Upper lobe of right lung (tissue), 1 donor: ENCODE measurements around the gene GMDS. TPM values are rescaled to one million over a fixed set of nuclear protein-coding genes. Genes with fewer than 3 reads are reported as not detected.

Experiments used
- ATAC-seq: fragments of 200-7000 bp; cut with Tn5 transposase; one replicate; pipeline ENCODE4 v1.9.1; 2020; ENCODE audit warnings: mild to moderate bottlenecking, moderate library complexity
- DNase-seq: peaks from one replicate; pipeline ENCODE4 v3.0.0-alpha.2; 2020
- H3K27ac ChIP-seq: fragments of 200-600 bp; one replicate; pipeline ENCODE4 v1.8.0; 2022
- H3K27me3 ChIP-seq: fragments of 200-600 bp; one replicate; pipeline ENCODE4 v1.8.0; 2022; ENCODE audit warnings: mild to moderate bottlenecking
- H3K36me3 ChIP-seq: fragments of 200-600 bp; one replicate; pipeline ENCODE4 v1.8.0; 2022
- H3K4me1 ChIP-seq: fragments of 200-600 bp; one replicate; pipeline ENCODE4 v1.8.0; 2022
- H3K4me3 ChIP-seq: fragments of 200-600 bp; one replicate; pipeline ENCODE4 v1.8.0; 2022; ENCODE audit warnings: mild to moderate bottlenecking
- H3K9me3 ChIP-seq: fragments of 200-600 bp; one replicate; pipeline ENCODE4 v1.8.0; 2022
- CTCF ChIP-seq: fragments of 200-600 bp; IDR thresholded peaks from one replicate; pipeline ENCODE4 v1.8.0; 2022; ENCODE audit warnings: antibody characterized with exemption
- intact Hi-C: fragments of 100-400 bp; cut with DNase I; formaldehyde crosslinking; loops from one replicate; pipeline ENCODE4 v1.11.0; 2022
- total RNA-seq: library from RNA; stranded (reverse); fragmentation: NEBNext Ultra II Directional; extraction: Animal tissue kit (Norgen Biotek cat#: 25700); gene quantifications from one replicate; pipeline ENCODE4 v1.2.1, GENCODE V29; 2021
- donor health status: DM: no; HTN: yes; CAD: no; lungs with severe emphysema.

GMDS gene
- total RNA-seq, 1 donor from 2014 or later: 12.2 TPM

GRCh38 chr6:1688396-1688795 lies 557.0 kb downstream of the GMDS start:
- Histone ChIP-seq H3K27ac (no peak overlapping the region), H3K4me3 (no peak overlapping the region), H3K36me3 (no peaks in the 10 kb centered on the region), H3K4me1 (peaks cover 14% of the 10 kb centered on the region), H3K9me3 (no peaks in the 10 kb centered on the region), H3K27me3 (no peaks in the 10 kb centered on the region)
- ATAC-seq (no peak), DNase-seq (no peak)
- TF ChIP-seq CTCF: no peak
- intact Hi-C loops: no loop called here

- Histone ChIP-seq H3K9me3 (no peaks in the 10 kb centered on the region), H3K4me3 (no peak overlapping the region), H3K4me1 (peaks cover 14% of the 10 kb centered on the region), H3K36me3 (no peaks in the 10 kb centered on the region), H3K27me3 (no peaks in the 10 kb centered on the region), H3K27ac (no peak overlapping the region)
- TF ChIP-seq CTCF: no peak
- no peak for ATAC-seq
- intact Hi-C loops: no loop called here
- no peak for DNase-seq
Observed at GRCh38 chr6:1687402-1687801, 558.0 kb downstream of the GMDS start.

GRCh38 chr6:1686117-1687098 lies 559.0 kb downstream of the GMDS start:
- H3K4me1 ChIP-seq: peaks cover 14% of the 10 kb centered on the region
- no peak overlapping the region for H3K27ac ChIP-seq
- no peak for TF ChIP-seq CTCF
- H3K27me3 ChIP-seq: no peaks in the 10 kb centered on the region
- no peaks in the 10 kb centered on the region for H3K36me3 ChIP-seq
- intact Hi-C loops: no loop called here
- ATAC-seq (peak; percentile 84), DNase-seq (no peak)
- H3K4me3 ChIP-seq: no peak overlapping the region
- no peaks in the 10 kb centered on the region for H3K9me3 ChIP-seq

- H3K36me3 ChIP-seq: no peaks in the 10 kb centered on the region
- no peaks in the 10 kb centered on the region for H3K27me3 ChIP-seq
- DNase-seq: no peak
- intact Hi-C loops: no loop called here
- no peaks in the 10 kb centered on the region for H3K9me3 ChIP-seq
- H3K4me1 ChIP-seq: peaks cover 7% of the 10 kb centered on the region
- TF ChIP-seq CTCF: no peak
- no peak overlapping the region for H3K4me3 ChIP-seq
- ATAC-seq: no peak
- H3K27ac ChIP-seq: no peak overlapping the region
Observed at GRCh38 chr6:1679688-1680068, 565.7 kb downstream of the GMDS start.

- no peak overlapping the region for H3K4me3 ChIP-seq
Observed at GRCh38 chr6:1679031-1679687, 566.2 kb downstream of the GMDS start.

More at GRCh38 chr6:1679031-1679687, 566.2 kb downstream of the GMDS start:
- Histone ChIP-seq H3K27ac (no peak overlapping the region), H3K27me3 (no peaks in the 10 kb centered on the region), H3K9me3 (no peaks in the 10 kb centered on the region), H3K4me1 (peaks cover 7% of the 10 kb centered on the region), H3K36me3 (no peaks in the 10 kb centered on the region)
- DNase-seq: no peak
- ATAC-seq: no peak
- TF ChIP-seq CTCF: no peak
- intact Hi-C loops: no loop called here
